ENCODE results near the gene C6orf15. TPM values are rescaled to one million over a fixed set of nuclear protein-coding genes. Genes with fewer than 3 reads are reported as not detected.
A peak's percentile ranks its signal among the peaks of the same experiment; 100 is the strongest.

The C6orf15 gene
- total and polyA plus RNA-seq, 2 donors from 2014 or later: not detected

DNA sequence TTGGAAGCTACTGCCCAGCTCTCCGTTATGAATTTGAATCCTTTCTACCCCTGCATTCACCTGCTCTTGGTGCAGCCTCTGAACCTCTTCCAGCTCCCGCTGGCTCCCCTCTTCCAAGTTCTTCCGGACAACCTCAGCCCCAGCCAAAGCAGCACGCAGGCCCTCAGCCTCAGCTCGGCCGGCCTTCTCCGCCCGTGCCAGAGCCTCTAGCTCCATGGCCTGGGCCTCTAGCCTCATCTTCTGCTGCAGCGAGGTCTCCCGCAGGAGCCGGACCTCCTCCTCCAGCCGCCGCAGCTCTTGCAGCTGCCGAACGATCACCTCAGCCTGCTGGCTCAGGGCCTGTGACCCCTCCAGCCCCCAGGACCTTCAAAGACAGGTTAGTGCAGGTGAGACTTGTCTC, 42.1 kb upstream of the C6orf15 start:
- FAIRE-seq (no peak), DNase-seq (no peak)
- H3K36me3 ChIP-seq (ENCODE audit: control insufficient read depth in 2 of 3, insufficient read depth in 3 of 3, low read length in 3 of 3): no peaks in the 10 kb centered on the region
- H3K4me3 ChIP-seq (ENCODE audit: low read length in 3 of 3): no peak overlapping the region
- intact Hi-C loops (cut with DNase I): no loop called here
- no peaks in the 10 kb centered on the region for H3K27me3 ChIP-seq (ENCODE audit: control insufficient read depth, insufficient read depth, low read length)
- no peak for TF ChIP-seq CTCF (IDR thresholded peaks at IDR 0.05; ENCODE audit: borderline replicate concordance, extremely low read depth, insufficient read depth)
- H3K9ac ChIP-seq (ENCODE audit: low read length in 3 of 3): no peak overlapping the region
- peaks cover 0 to 7% (median 6%) of the 10 kb centered on the region in 3 donors for H3K4me1 ChIP-seq (ENCODE audit: control insufficient read depth in 2 of 3, insufficient read depth in 2 of 3, low read depth in 1 of 3, low read length in 3 of 3)
- H3K9me3 ChIP-seq (ENCODE audit: control insufficient read depth in 2 of 3, insufficient read depth in 1 of 3, low read length in 3 of 3): no peaks in the 10 kb centered on the region
- no peak overlapping the region for H3K27ac ChIP-seq (ENCODE audit: low read depth in 2 of 2, low read length in 2 of 2)

GRCh38 chr6:31152781-31153180, 40.4 kb upstream of the C6orf15 start:
- no peak overlapping the region for H3K27ac ChIP-seq (ENCODE audit: low read depth in 2 of 2, low read length in 2 of 2)
- intact Hi-C loops (cut with DNase I): no loop called here
- FAIRE-seq (no peak), DNase-seq (peak in 4 of 5 donors; percentile 51 to 73 (median 64))
- no peaks in the 10 kb centered on the region for H3K9me3 ChIP-seq (ENCODE audit: control insufficient read depth in 2 of 3, insufficient read depth in 1 of 3, low read length in 3 of 3)
- H3K9ac ChIP-seq (ENCODE audit: low read length in 3 of 3): no peak overlapping the region
- no peaks in the 10 kb centered on the region for H3K27me3 ChIP-seq (ENCODE audit: control insufficient read depth, insufficient read depth, low read length)
- no peak for TF ChIP-seq CTCF (IDR thresholded peaks at IDR 0.05; ENCODE audit: borderline replicate concordance, extremely low read depth, insufficient read depth)
- H3K4me1 ChIP-seq (ENCODE audit: control insufficient read depth in 2 of 3, insufficient read depth in 2 of 3, low read depth in 1 of 3, low read length in 3 of 3): peaks cover 0 to 6% (median 5%) of the 10 kb centered on the region in 3 donors
- H3K4me3 ChIP-seq (ENCODE audit: low read length in 3 of 3): no peak overlapping the region
- no peaks in the 10 kb centered on the region for H3K36me3 ChIP-seq (ENCODE audit: control insufficient read depth in 2 of 3, insufficient read depth in 3 of 3, low read length in 3 of 3)

GRCh38 chr6:31149827-31150447, 37.6 kb upstream of the C6orf15 start:
- no peaks in the 10 kb centered on the region for H3K27me3 ChIP-seq (ENCODE audit: control insufficient read depth, insufficient read depth, low read length)
- FAIRE-seq (no peak), DNase-seq (peak in 2 of 5 donors; percentile 23 to 31)
- no peak overlapping the region for H3K27ac ChIP-seq (ENCODE audit: low read depth in 2 of 2, low read length in 2 of 2)
- H3K4me3 ChIP-seq (ENCODE audit: low read length in 3 of 3): no peak overlapping the region
- no peaks in the 10 kb centered on the region for H3K9me3 ChIP-seq (ENCODE audit: control insufficient read depth in 2 of 3, insufficient read depth in 1 of 3, low read length in 3 of 3)
- no peaks in the 10 kb centered on the region for H3K36me3 ChIP-seq (ENCODE audit: control insufficient read depth in 2 of 3, insufficient read depth in 3 of 3, low read length in 3 of 3)
- no peak for TF ChIP-seq CTCF (IDR thresholded peaks at IDR 0.05; ENCODE audit: borderline replicate concordance, extremely low read depth, insufficient read depth)
- no peak overlapping the region for H3K9ac ChIP-seq (ENCODE audit: low read length in 3 of 3)
- intact Hi-C loops (cut with DNase I): no loop called here
- H3K4me1 ChIP-seq (ENCODE audit: control insufficient read depth in 2 of 3, insufficient read depth in 2 of 3, low read depth in 1 of 3, low read length in 3 of 3): no peaks in the 10 kb centered on the region

DNA sequence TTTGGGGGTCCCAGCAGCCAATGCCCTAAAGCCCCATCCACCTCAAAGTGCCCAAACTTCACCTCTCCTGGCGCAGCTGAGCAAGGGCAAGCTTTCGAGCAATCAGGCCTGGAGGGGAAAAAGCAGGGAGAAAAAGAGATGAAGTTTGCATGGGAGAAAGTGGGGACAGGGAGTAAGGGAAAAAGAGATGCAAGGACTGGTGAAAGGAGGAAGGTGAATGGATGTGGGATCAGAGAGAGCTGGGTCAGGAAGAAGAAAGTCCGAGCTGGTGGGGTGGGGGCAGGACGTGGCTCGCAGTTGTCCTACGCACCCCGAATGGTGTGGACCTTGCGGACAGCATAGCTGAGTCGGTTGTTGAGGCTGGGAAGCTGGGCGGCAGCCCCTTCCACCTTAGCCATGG, 33.0 kb upstream of the C6orf15 start:
- DNase-seq: no peak
- no peak overlapping the region for H3K27ac ChIP-seq (ENCODE audit: low read depth in 2 of 2, low read length in 2 of 2)
- H3K27me3 ChIP-seq (ENCODE audit: control insufficient read depth, insufficient read depth, low read length): no peaks in the 10 kb centered on the region
- no peak for FAIRE-seq
- intact Hi-C loops (cut with DNase I): no loop called here
- TF ChIP-seq CTCF (IDR thresholded peaks at IDR 0.05; ENCODE audit: borderline replicate concordance, extremely low read depth, insufficient read depth): no peak
- no peak overlapping the region for H3K4me3 ChIP-seq (ENCODE audit: low read length in 3 of 3)
- no peaks in the 10 kb centered on the region for H3K9me3 ChIP-seq (ENCODE audit: control insufficient read depth in 2 of 3, insufficient read depth in 1 of 3, low read length in 3 of 3)
- no peaks in the 10 kb centered on the region for H3K4me1 ChIP-seq (ENCODE audit: control insufficient read depth in 2 of 3, insufficient read depth in 2 of 3, low read depth in 1 of 3, low read length in 3 of 3)
- peaks cover 0 to 3% (median 2%) of the 10 kb centered on the region in 3 donors for H3K36me3 ChIP-seq (ENCODE audit: control insufficient read depth in 2 of 3, insufficient read depth in 3 of 3, low read length in 3 of 3)
- no peak overlapping the region for H3K9ac ChIP-seq (ENCODE audit: low read length in 3 of 3)
